GM21619 (cell line): Measurements from ENCODE around the gene FBXL17.
A peak's percentile ranks its signal among the peaks of the same experiment; 100 is the strongest.

ENCODE experiments used
- ATAC-seq: cut with Tn5 transposase; IDR thresholded peaks from one replicate; pipeline ENCODE4 v1.9.1; 2021; ENCODE audit not compliant: unreplicated experiment

The FBXL17 gene

DNA sequence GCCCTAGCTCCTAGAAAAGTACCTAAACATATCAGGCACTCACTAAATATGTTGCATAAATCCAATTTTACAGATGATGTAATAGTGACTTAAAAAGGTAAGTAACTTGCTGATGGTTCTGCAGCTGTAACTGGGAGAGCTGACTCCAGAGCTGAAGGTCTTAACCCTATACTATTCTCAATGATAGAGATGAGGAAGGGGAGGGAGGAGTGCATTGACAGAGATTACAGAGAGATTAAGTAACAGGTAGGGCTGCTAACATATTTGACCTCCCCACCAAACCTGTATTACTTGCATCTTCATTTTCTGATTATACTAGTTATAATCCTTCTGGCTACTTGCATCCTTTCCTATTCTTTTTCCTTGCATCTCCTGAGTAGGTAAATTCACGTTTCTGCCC, 455.8 kb downstream of the FBXL17 start:
- no peak for ATAC-seq

DNA sequence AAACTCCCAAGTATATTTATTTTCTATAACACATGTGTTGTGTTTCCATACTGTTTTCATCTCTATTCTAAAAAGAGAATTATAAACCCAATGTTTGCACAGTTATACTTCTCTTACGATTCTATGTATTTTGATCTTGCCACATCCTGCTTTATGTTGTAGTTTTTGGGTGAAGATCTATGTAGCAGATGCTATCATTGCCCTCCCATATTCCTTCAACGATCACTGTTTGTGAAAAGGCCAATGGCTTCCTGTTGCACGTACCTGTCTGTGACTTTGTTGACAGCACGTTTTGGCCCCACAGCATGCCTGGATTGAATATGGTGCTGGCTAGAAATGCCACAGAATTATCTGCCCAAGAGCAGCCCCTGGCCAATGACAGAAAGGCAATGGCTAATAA, 456.7 kb downstream of the FBXL17 start:
- ATAC-seq: no peak

- ATAC-seq: peak; percentile 59
Measured at GRCh38 chr5:107919969-107920368, 461.9 kb downstream of the FBXL17 start.

GRCh38 chr5:107919361-107919760, 462.5 kb downstream of the FBXL17 start:
- ATAC-seq: no peak

DNA sequence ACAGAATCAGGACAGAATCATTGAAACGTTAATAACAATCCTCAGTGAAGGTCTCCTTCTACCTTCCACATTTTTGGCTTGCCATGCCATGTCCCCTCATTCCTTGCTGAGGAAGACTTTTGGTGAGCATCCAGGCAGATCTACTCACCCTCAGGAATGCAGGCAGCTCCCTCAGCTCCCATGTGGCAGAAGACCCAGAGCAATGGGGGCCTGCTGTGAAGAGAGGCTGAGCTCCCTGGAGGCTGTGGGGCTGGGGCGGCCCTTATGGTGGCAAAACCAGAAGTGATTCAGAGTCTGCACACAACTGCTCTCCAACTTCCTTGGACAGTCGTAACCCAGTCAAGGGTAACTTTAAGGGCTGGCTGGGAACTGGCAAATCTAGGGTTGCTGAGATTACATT, 463.9 kb downstream of the FBXL17 start:
- ATAC-seq: no peak

DNA sequence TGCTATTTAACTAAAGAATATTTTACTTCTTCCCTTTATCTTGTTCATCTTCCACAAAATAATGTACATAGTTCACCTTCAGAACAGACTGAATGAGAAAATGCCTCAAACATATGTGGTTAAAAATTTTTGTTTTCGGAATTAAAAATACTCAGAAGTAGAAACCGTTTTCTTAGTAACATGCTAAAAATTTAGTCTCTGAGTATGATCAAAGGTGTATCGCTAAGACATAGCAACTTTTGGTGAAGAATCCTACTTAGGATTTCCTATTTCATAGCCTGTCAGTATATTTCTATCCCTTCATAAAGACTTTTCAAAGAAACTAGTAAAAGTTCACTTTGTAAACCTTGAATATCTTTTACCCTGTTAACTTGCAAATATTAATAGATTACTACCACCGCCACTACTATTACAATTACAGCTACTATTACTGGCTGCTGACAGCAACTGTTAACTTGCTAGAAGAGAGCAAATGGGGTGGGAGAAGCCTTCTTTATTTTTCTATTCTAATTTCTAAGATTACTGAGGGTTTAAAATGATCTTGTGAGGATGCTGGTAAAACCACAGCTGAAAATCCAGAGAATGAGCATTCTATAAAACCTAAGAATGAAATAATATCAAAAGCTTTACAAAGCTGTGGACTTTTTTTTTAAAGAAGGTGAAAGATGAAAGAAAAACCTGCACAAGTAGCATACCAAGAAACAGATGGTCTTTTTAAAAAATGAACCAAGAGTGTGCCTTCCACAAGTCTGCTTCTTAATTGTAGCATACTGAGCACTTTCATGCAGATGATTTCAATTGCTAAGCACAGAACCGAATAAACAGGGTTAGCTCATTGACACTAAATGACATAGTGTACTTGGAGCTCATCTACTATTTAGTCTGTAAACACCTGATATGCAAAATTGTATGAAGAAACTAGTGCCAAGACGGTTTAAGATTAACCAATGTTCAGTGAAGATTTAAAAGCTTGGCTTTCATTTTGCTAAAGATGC, 464.9 kb downstream of the FBXL17 start:
- no peak for ATAC-seq

- ATAC-seq: no peak
Measured at GRCh38 chr5:107915176-107915812, 466.6 kb downstream of the FBXL17 start.

DNA sequence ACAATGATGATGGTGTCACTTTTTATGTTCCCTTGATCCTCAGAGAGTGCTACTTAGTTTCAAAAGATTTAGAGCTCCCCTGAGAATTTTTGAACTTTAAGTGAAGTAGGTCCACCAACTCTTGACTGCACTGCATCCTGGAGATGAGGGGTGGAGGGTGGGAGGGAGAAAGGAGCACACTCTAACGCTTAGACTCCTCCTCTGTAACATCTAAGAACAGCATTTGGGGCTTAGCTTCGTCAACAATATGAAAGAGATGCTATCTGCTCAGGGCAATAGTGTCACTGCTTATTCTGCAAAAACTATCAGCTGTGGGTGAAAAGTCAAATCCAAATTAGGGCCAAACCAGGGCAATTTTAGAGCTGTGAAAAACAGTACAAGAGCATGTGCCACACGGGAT, 468.4 kb downstream of the FBXL17 start:
- ATAC-seq: no peak

DNA sequence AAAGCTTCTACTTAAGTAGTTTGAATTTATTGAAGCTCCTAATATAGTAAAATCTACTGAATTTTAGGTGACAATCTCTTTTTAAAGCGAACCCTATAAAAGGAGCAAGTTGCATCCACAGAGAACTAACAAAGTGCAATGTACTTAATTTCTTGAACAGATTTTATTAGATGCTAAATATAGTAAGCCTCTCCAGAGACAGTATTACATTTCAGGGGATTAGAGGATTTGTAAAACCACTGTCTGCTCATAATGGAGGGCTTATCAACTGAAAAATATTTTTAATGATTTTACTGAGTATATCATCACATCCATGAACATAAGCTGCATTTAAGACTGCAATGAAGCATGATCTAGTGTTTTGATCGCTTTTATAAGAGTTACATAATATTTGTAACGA, 481.2 kb downstream of the FBXL17 start:
- no peak for ATAC-seq

DNA sequence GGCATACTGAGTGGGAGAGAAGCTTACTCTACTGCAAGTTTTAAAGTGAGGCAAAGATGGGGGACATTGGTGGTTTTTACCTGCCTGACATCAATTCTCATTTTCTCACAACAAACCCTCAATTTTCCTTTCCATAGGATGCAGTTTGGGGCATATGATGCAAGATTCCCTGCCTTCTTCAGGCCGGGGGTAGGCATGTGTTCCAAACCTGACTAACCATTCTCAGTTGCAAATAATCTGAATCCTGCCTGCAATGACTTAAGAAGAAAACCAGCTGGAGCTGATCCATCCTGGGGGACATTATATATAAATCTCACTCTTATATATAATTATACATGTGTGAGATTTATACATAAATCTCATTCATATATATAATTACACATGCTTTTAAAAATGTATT, 487.5 kb downstream of the FBXL17 start:
- ATAC-seq: no peak

GRCh38 chr5:107893642-107894041, 488.3 kb downstream of the FBXL17 start:
- no peak for ATAC-seq

GRCh38 chr5:107889387-107889786, 492.5 kb downstream of the FBXL17 start:
- no peak for ATAC-seq

DNA sequence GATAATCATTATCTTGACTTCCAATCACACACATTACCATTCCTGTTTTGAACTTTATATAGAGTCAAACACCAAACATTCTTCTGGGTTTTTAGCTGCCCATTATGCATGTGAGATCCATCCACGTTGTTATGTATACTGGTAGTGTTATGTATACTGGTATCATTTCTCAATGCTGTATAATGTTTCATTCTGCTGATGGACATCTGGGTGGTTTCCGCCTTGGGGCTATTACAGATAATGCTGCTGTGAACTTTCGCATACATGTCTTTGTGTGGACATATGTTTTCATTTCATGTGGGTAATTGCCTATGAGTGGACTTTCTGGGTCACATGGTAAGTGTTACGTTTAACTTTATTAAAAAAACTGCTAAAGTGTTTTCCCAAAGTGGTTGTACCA, 493.4 kb downstream of the FBXL17 start:
- no peak for ATAC-seq

DNA sequence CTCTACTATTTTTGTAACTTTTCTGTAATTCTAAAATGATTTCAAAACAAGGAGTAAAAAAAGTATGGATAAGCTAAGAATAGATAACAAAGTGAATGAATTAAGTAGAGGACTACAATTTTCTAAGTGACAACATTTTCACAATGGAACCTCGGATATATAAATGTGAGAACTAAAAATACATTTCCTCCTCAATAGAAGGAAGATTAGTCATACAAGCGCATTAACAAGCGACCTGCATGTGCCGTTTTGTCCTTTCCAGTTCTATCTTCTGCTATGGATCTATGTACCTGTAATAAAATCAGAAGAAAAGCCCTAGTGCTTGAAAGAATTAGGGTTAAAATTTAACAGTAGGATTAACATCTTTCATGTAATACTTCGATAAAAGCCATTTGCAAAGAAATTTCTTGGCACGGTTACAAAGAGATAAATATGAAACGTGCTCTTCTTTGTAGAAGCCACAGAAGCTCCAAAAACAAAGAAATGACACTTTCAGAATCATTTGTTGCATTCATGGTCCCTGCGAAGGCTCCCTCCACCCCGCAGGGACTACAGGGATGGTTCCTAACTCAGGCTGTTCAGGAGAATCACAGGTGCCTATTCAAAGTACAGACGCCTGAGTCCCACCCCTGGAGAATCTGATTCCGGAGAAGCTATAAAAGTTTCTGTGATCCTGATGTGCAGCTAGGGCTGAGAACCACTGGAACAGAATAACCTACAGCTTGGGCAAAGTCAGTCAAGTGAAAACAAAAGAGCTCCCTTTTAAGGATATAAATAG, 494.5 kb downstream of the FBXL17 start:
- ATAC-seq: no peak

DNA sequence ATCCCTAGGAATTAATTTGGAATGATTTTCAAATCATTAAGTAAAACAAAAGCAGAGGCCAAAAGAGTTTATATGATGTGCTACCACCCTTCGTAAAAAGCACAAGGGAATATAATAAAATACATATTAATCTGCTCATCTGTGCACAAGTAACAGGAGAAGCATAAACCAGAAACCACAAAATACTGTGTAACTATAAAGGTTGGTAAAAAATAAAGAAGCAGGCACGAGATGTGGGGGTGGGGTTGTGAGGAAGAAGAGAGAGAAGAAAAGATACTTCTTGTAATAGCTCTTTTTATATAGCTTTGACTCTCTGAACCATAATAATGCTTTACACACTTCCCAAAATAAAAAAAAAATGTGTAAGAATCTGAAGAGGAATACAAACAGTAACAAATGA, 496.3 kb downstream of the FBXL17 start:
- ATAC-seq: no peak

DNA sequence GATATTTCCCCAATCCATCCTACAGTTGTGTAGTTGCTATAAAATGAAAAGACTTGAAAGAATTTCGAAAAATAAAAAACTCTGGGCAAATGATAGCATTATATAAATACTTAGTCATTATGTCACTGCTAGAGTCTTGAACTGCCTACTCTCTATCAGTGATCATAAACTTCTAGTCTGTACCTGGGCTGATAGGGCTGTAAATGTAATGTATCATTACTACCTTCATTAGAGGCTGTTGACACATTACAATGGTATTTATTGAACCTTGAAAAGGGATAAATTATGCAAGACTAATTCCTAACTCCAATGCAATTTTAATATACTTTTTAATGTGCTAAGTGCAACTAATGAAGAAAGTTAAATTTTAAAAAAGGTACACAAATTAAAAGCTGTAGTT, 497.0 kb downstream of the FBXL17 start:
- no peak for ATAC-seq

- no peak for ATAC-seq
Measured at GRCh38 chr5:107878661-107879060, 503.2 kb downstream of the FBXL17 start.

GRCh38 chr5:107876906-107877305, 505.0 kb downstream of the FBXL17 start:
- ATAC-seq: no peak

DNA sequence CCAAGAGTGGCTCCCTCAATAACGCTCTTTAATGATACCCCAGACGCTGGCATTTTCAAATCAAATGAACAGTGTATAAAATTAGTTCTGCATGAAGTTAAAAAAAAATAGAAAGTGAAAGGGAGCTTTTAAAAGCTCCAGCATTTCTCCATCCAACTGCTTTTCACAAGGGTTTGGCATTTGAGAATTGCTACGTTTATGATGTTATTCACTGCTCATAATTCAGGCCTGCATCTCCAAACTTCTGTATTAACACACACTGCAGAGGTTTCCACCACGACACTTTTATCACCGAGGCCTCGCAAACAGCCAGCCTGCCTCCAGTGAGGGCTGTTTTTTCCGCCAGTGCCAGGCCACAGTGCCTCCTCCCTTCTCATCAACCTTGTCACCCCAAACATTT, 505.6 kb downstream of the FBXL17 start:
- ATAC-seq: no peak

- no peak for ATAC-seq
Measured at GRCh38 chr5:107875833-107876232, 506.1 kb downstream of the FBXL17 start.

DNA sequence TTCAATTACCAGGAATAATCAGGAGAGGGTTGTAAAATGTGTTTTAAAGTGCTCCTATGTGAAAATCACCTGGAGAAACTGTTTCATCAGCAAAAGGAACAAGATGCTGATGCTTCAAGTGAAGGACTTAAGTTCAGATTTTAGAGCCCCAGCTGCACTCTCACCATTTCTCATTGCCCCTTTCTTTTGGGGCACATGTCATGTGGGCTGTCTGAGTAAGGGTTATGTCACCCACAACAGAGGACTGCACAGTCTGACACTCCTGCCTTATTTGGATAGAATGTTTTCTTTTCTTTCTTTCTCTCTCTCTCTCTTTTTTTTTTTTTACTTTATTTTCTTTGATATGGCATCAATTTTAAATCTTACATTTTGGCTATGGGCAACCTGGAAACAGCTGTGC, 507.1 kb downstream of the FBXL17 start:
- no peak for ATAC-seq

DNA sequence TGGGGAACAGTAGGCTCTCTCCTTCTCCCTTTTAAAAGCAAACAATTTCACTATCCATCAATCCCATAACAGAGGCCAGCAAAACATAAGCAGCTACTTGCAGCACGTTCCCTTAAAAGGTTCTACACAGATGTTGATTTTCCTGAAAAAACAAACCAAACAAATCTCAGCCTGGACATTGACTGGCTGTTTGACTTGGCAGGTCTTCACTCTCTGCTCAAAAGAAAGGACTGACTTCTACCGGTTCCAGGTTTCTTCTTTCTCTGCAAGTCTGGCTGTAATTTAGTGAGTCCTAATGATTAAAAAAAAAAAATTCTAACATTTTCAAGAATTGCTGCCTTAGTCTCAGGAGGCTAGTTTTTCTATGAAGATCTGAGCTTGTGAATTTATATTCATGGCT, 508.0 kb downstream of the FBXL17 start:
- ATAC-seq: no peak
